HG03196 (cell line): Measurements from ENCODE around the gene SLC46A3.
"Not testable (repeated sequence)": the region's sequence is repeated elsewhere in the genome, so short reads cannot be mapped to it uniquely, and the experiment has no call there.

Source experiments
- ATAC-seq: cut with Tn5 transposase; IDR thresholded peaks from one replicate; pipeline ENCODE4 v1.9.1; 2021; ENCODE audit not compliant: unreplicated experiment

Gene SLC46A3

GRCh38 chr13:28734906-28735305 lies 16.1 kb upstream of the SLC46A3 start:
- ATAC-seq, result no peak

GRCh38 chr13:28730762-28731161 lies 12.0 kb upstream of the SLC46A3 start:
- no peak for ATAC-seq

- no peak for ATAC-seq
Measured at GRCh38 chr13:28729541-28729940, 10.8 kb upstream of the SLC46A3 start.

- ATAC-seq, result no peak
Measured at GRCh38 chr13:28728642-28729041, 9.9 kb upstream of the SLC46A3 start.

- no peak for ATAC-seq
Measured at GRCh38 chr13:28725046-28725610, 6.4 kb upstream of the SLC46A3 start.

GRCh38 chr13:28723806-28724205 lies 5.0 kb upstream of the SLC46A3 start:
- no peak for ATAC-seq

GRCh38 chr13:28719227-28720055 lies 671 bp upstream of the SLC46A3 start:
- no peak for ATAC-seq

- no peak for ATAC-seq
Measured at GRCh38 chr13:28718196-28718542, 601 bp downstream of the SLC46A3 start.

- no peak for ATAC-seq
Measured at GRCh38 chr13:28717170-28717569, 1.6 kb downstream of the SLC46A3 start.

GRCh38 chr13:28716511-28716910 lies 2.3 kb downstream of the SLC46A3 start:
- ATAC-seq, result no peak

GRCh38 chr13:28714651-28715050 lies 4.1 kb downstream of the SLC46A3 start:
- ATAC-seq, result no peak

GRCh38 chr13:28710161-28710560 lies 8.6 kb downstream of the SLC46A3 start:
- ATAC-seq, result no peak

GRCh38 chr13:28707629-28708427 lies 10.9 kb downstream of the SLC46A3 start:
- ATAC-seq, result peak; percentile 97

GRCh38 chr13:28705461-28706083 lies 13.2 kb downstream of the SLC46A3 start:
- no peak for ATAC-seq

- ATAC-seq, result no peak
Measured at GRCh38 chr13:28704919-28705318, 13.9 kb downstream of the SLC46A3 start.

- ATAC-seq, result no peak
Measured at GRCh38 chr13:28704282-28704681, 14.5 kb downstream of the SLC46A3 start.

- ATAC-seq, result no peak
Measured at GRCh38 chr13:28699246-28699645, 19.5 kb downstream of the SLC46A3 start.

- no peak for ATAC-seq
Measured at GRCh38 chr13:28697441-28697840, 21.3 kb downstream of the SLC46A3 start.

- ATAC-seq, result not testable (repeated sequence)
Measured at GRCh38 chr13:28693605-28694491, 24.9 kb downstream of the SLC46A3 start.

- ATAC-seq, result no peak
Measured at GRCh38 chr13:28685892-28686291, 32.9 kb downstream of the SLC46A3 start.
